IMR-90 (cell line): ENCODE results near the gene ZNF76. TPM values are rescaled to one million over a fixed set of nuclear protein-coding genes. Genes with fewer than 3 reads are reported as not detected.

Experiments
- ATAC-seq: fragments of 200-7000 bp; cut with Tn5 transposase; 2 replicates; pipeline ENCODE4 v1.9.1; 2020; ENCODE audit warnings: low read depth, mild to moderate bottlenecking, moderate library complexity
- BruUV-seq: library from RNA; stranded (reverse); fragments of 400-500 nt; replicated peaks from 2 replicates; lab custom pipeline; 2021; lab: Mats Ljungman, UMichigan
- CTCF ChIA-PET: fragments of 300-600 bp; formaldehyde crosslinking; extraction: SDS; loops from one replicate; lab custom pipeline; 2021; ENCODE audit warnings: antibody characterized with exemption; lab: Yijun Ruan, JAX
- POLR2A ChIA-PET: fragments of 300-600 bp; sonication (Branson Sonifier 250); formaldehyde crosslinking; loops from one replicate; lab custom pipeline; 2022; ENCODE audit warnings: antibody characterized with exemption; ENCODE audit not compliant: unreplicated experiment; lab: Charles Lee
- DNase-seq: peaks from one replicate; pipeline ENCODE4 v3.0.0; 2013
- H2AFZ ChIP-seq: replicated peaks from 2 replicates; pipeline ENCODE3; 2013; ENCODE audit warnings: low read length, mild to moderate bottlenecking; ENCODE audit not compliant: poor library complexity
- H2AK5ac ChIP-seq: 2 replicates; pipeline ENCODE4 v1.6.1; 2013; ENCODE audit warnings: low read depth, low read length, inconsistent platforms
- H2AK9ac ChIP-seq: replicated peaks from 2 replicates; pipeline ENCODE3; 2013; ENCODE audit warnings: mild to moderate bottlenecking, low read depth, low read length, moderate library complexity; ENCODE audit not compliant: poor library complexity
- H2BK120ac ChIP-seq: 2 replicates; pipeline ENCODE4 v1.6.1; 2013; ENCODE audit warnings: low read depth, low read length, inconsistent platforms
- H2BK15ac ChIP-seq: 3 replicates; pipeline ENCODE4 v1.6.1; 2013; ENCODE audit warnings: low read depth, low read length, inconsistent platforms
- H2BK20ac ChIP-seq: 2 replicates; pipeline ENCODE4 v1.6.1; 2013; ENCODE audit warnings: low read depth, mild to moderate bottlenecking, inconsistent platforms, low read length, moderate library complexity
- H2BK5ac ChIP-seq: 2 replicates; pipeline ENCODE4 v1.6.1; 2013; ENCODE audit warnings: mild to moderate bottlenecking, low read depth, low read length, inconsistent platforms; ENCODE audit not compliant: poor library complexity, severe bottlenecking
- H3K14ac ChIP-seq: replicated peaks from 2 replicates; pipeline ENCODE4 v1.6.1; 2013; ENCODE audit warnings: low read depth, low read length, inconsistent platforms
- H3K18ac ChIP-seq: 2 replicates; pipeline ENCODE4 v1.6.1; 2013; ENCODE audit warnings: low read depth, low read length, control low read depth
- H3K23ac ChIP-seq: 2 replicates; pipeline ENCODE4 v1.6.1; 2013; ENCODE audit warnings: low read depth, low read length, inconsistent platforms
- H3K27ac ChIP-seq: 2 replicates; pipeline ENCODE4 v1.5.1; 2013; ENCODE audit warnings: mild to moderate bottlenecking, control low read depth, low read length; ENCODE audit not compliant: insufficient read depth
- H3K27me3 ChIP-seq: 2 replicates; pipeline ENCODE4 v1.6.1; 2013; ENCODE audit warnings: low read length; ENCODE audit not compliant: control insufficient read depth, insufficient read depth
- H3K36me3 ChIP-seq: 2 replicates; pipeline ENCODE4 v1.6.1; 2013; ENCODE audit warnings: low read length, mixed read lengths; ENCODE audit not compliant: control insufficient read depth, insufficient read depth
- H3K4ac ChIP-seq: 2 replicates; pipeline ENCODE4 v1.6.1; 2013; ENCODE audit warnings: low read depth, low read length, inconsistent platforms
- H3K4me1 ChIP-seq: 2 replicates; pipeline ENCODE4 v1.6.1; 2013; ENCODE audit warnings: low read length, mixed read lengths; ENCODE audit not compliant: control insufficient read depth, insufficient read depth
- H3K4me2 ChIP-seq: 2 replicates; pipeline ENCODE4 v1.6.1; 2013; ENCODE audit warnings: low read depth, mild to moderate bottlenecking, control low read depth, low read length, moderate library complexity
- H3K4me3 ChIP-seq: 2 replicates; pipeline ENCODE4 v1.5.1; 2013; ENCODE audit warnings: low read depth, mild to moderate bottlenecking, control low read depth, low read length, moderate library complexity; ENCODE audit not compliant: insufficient read depth
- H3K56ac ChIP-seq: 2 replicates; pipeline ENCODE4 v1.6.1; 2013; ENCODE audit warnings: low read length, inconsistent platforms; ENCODE audit not compliant: insufficient read depth; ENCODE audit errors: extremely low read depth
- H3K79me1 ChIP-seq, 2 experiments: 2 replicates each; pipeline ENCODE4 v1.6.1; 2013; ENCODE audit warnings: low read length in 2 of 2, inconsistent platforms in 1 of 2, low read depth in 1 of 2
- H3K9ac ChIP-seq: 2 replicates; pipeline ENCODE4 v1.6.1; 2013; ENCODE audit warnings: low read depth, low read length, control low read depth
- H3K9me1 ChIP-seq: 2 replicates; pipeline ENCODE4 v1.6.1; 2013; ENCODE audit warnings: low read length, inconsistent platforms; ENCODE audit not compliant: insufficient read depth
- H3K9me3 ChIP-seq: 2 replicates; pipeline ENCODE4 v1.6.1; 2013; ENCODE audit warnings: low read length; ENCODE audit not compliant: control insufficient read depth, insufficient read depth
- H4K20me1 ChIP-seq: 2 replicates; pipeline ENCODE4 v1.6.1; 2013; ENCODE audit warnings: low read length, inconsistent platforms; ENCODE audit not compliant: insufficient read depth
- H4K5ac ChIP-seq: 2 replicates; pipeline ENCODE4 v1.6.1; 2013; ENCODE audit warnings: mild to moderate bottlenecking, low read depth, low read length, control low read depth
- H4K8ac ChIP-seq, 2 experiments: 2 replicates each; pipeline ENCODE4 v1.6.1; 2013; ENCODE audit warnings: low read depth in 2 of 2, low read length in 2 of 2, control low read depth in 1 of 2, inconsistent platforms in 1 of 2
- H4K91ac ChIP-seq: 2 replicates; pipeline ENCODE4 v1.6.1; 2013; ENCODE audit warnings: low read depth, low read length, inconsistent platforms; ENCODE audit not compliant: insufficient read depth
- BHLHE40 ChIP-seq: fragments of 150-350 bp; IDR thresholded peaks from 2 replicates; pipeline ENCODE4 v1.6.1; 2016; ENCODE audit warnings: mild to moderate bottlenecking, low read depth, low read length
- CEBPB ChIP-seq: IDR thresholded peaks from 2 replicates; pipeline ENCODE4 v1.6.1; 2012; ENCODE audit warnings: low read depth, low read length, improper control_type of control experiment
- CHD1 ChIP-seq: IDR thresholded peaks from 2 replicates; pipeline ENCODE4 v1.6.1; 2012; ENCODE audit warnings: low read depth, low read length, improper control_type of control experiment
- CTCF ChIP-seq: conservative IDR thresholded peaks from 2 replicates; pipeline ENCODE4 v1.5.1; 2012; ENCODE audit warnings: mild to moderate bottlenecking, low read depth, low read length, improper control_type of control experiment
- ELK1 ChIP-seq: fragments of 150-350 bp; IDR thresholded peaks from 2 replicates; pipeline ENCODE4 v1.6.1; 2016; ENCODE audit warnings: low read depth, mild to moderate bottlenecking, low read length, moderate library complexity, borderline replicate concordance
- FOS ChIP-seq: fragments of 150-350 bp; IDR thresholded peaks from 2 replicates; pipeline ENCODE4 v1.6.1; 2016; ENCODE audit warnings: low read depth, low read length
- MAFK ChIP-seq: IDR thresholded peaks from 2 replicates; pipeline ENCODE4 v1.6.1; 2012; ENCODE audit warnings: low read depth, low read length, improper control_type of control experiment
- MAZ ChIP-seq: IDR thresholded peaks from 2 replicates; pipeline ENCODE4 v1.6.1; 2012; ENCODE audit warnings: low read depth, mild to moderate bottlenecking, low read length, improper control_type of control experiment, moderate library complexity, borderline replicate concordance
- MXI1 ChIP-seq: IDR thresholded peaks from 2 replicates; pipeline ENCODE4 v1.6.1; 2012; ENCODE audit warnings: low read depth, mild to moderate bottlenecking, low read length, moderate library complexity, borderline replicate concordance
- NFE2L2 ChIP-seq: fragments of 150-350 bp; IDR thresholded peaks from 2 replicates; pipeline ENCODE4 v1.6.1; 2016; ENCODE audit warnings: low read depth, mild to moderate bottlenecking, low read length
- POLR2A ChIP-seq: IDR thresholded peaks from 2 replicates; pipeline ENCODE4 v1.6.1; 2012; ENCODE audit warnings: mild to moderate bottlenecking, low read depth, low read length
- RAD21 ChIP-seq: IDR thresholded peaks from 2 replicates; pipeline ENCODE4 v1.6.1; 2012; ENCODE audit warnings: low read length, improper control_type of control experiment
- RCOR1 ChIP-seq: IDR thresholded peaks from 2 replicates; pipeline ENCODE4 v1.6.1; 2012; ENCODE audit warnings: mild to moderate bottlenecking, low read length, improper control_type of control experiment; ENCODE audit not compliant: insufficient replicate concordance
- RFX5 ChIP-seq: IDR thresholded peaks from 2 replicates; pipeline ENCODE4 v1.8.0; 2012; ENCODE audit warnings: low read depth, mild to moderate bottlenecking, low read length, moderate library complexity
- SMC3 ChIP-seq: fragments of 150-350 bp; IDR thresholded peaks from 2 replicates; pipeline ENCODE4 v1.6.1; 2016; ENCODE audit warnings: low read depth, mild to moderate bottlenecking, antibody characterized with exemption, low read length, moderate library complexity
- USF2 ChIP-seq: fragments of 150-350 bp; IDR thresholded peaks from 2 replicates; pipeline ENCODE4 v1.6.1; 2017; ENCODE audit warnings: mild to moderate bottlenecking, antibody characterized with exemption, low read length, low read depth
- WGBS, 2 experiments: methylation state at CpG; one replicate each; pipeline versions ENCODE4 v1.1.5 to v1.1.7; 2013; ENCODE audit warnings: missing lambda C conversion rate in 2 of 2; ENCODE audit not compliant: insufficient read length in 1 of 2; ENCODE audit errors: extremely low coverage in 2 of 2; 5-methylcytosine and 5-hydroxymethylcytosine counted together
- dilution Hi-C: fragments of 300-500 bp; cut with HindIII; formaldehyde crosslinking; loops from one replicate; pipeline ENCODE4 v1.14.3; 2018; ENCODE audit warnings: low sequenced_read_pairs; ENCODE audit not compliant: unreplicated experiment
- in situ Hi-C: fragments of 300-500 bp; cut with MboI; formaldehyde crosslinking; loops from 3 replicates; pipeline ENCODE4 v1.14.3; 2019; ENCODE audit warnings: low sequenced_read_pairs, inconsistent platforms, mixed read lengths
- intact Hi-C: fragments of 100-400 bp; cut with micrococcal nuclease; formaldehyde crosslinking; loops from 2 replicates; pipeline ENCODE4 v1.10.0; 2022
- polyA plus RNA-seq, 3 experiments: library from polyadenylated mRNA; depleted of rRNA; stranded (reverse); fragments of >200 nt; gene quantifications; 2 replicates each; pipeline ENCODE4 v1.2.3, GENCODE V29; 2012; ENCODE audit warnings: low replicate concordance in 1 of 3
- total RNA-seq: library from RNA; depleted of rRNA; stranded (reverse); fragments of >200 nt; gene quantifications from 2 replicates; pipeline ENCODE4 v1.2.3, GENCODE V29; 2012

Gene ZNF76
- total and polyA plus RNA-seq, 2 of the 4 experiments (the other 2 are of a cell fraction): 19.9 to 21.1 TPM

- no peaks in the 10 kb centered on the region; the same call in 1 of the 2 replicates for H4K20me1 ChIP-seq
These were observed 11.8 kb upstream of the ZNF76 start for GRCh38 chr6:35247642-35248231.

More at GRCh38 chr6:35247642-35248231, 11.8 kb upstream of the ZNF76 start:
- intact Hi-C loops (no loop called here), in situ Hi-C loops (no loop called here), dilution Hi-C loops (no loop called here)
- Histone ChIP-seq H3K14ac (no peak overlapping the region), H2AK5ac (0 out of 2 replicates have a peak overlapping the region, but pooled peaks have one; percentile 54), H2AFZ (no peak overlapping the region), H3K23ac (no peak overlapping the region), H2BK15ac (0 out of 3 replicates have a peak overlapping the region, but pooled peaks have one; percentile 1), H2BK5ac (no peak overlapping the region), H4K5ac (no peak overlapping the region), H3K36me3 (peaks cover 28% of the 10 kb centered on the region; the same call in 1 of the 2 replicates), H3K9ac (no peak overlapping the region), H3K56ac (no peak overlapping the region), H3K27me3 (no peaks in the 10 kb centered on the region), H2BK20ac (no peak overlapping the region), H3K4ac (no peak overlapping the region), H3K4me3 (no peak overlapping the region), H4K91ac (no peak overlapping the region), H4K8ac (0 out of 4 replicates have a peak overlapping the region, but pooled peaks of 1 of the 2 experiments have one; percentile 59), H3K18ac (no peak overlapping the region), H3K4me1 (peaks cover 2% of the 10 kb centered on the region; the same call in 1 of the 2 replicates), H2AK9ac (no peak overlapping the region), H3K9me3 (no peaks in the 10 kb centered on the region), H3K4me2 (no peak overlapping the region), H3K9me1 (peaks cover 18% of the 10 kb centered on the region), H3K79me1 (peaks cover 20 to 64% of the 10 kb centered on the region in 2 experiments; a peak in 3 of 4 replicates), H2BK120ac (0 out of 2 replicates have a peak overlapping the region, but pooled peaks have one; percentile 54), H3K27ac (no peak overlapping the region)
- BruUV-seq: no TSS peak
- DNase-seq (no peak), ATAC-seq (peak; percentile 41)
- CTCF ChIA-PET: no interaction called here
- WGBS, 2 experiments: no CpG with 5 or more reads among the region's 2 CpGs
- TF ChIP-seq MAFK (no peak), MAZ (no peak), CEBPB (no peak), RCOR1 (no peak), RFX5 (no peak), FOS (no peak), NFE2L2 (no peak), MXI1 (no peak), SMC3 (no peak), RAD21 (no peak), CTCF (no peak), ELK1 (no peak), POLR2A (no peak), BHLHE40 (no peak), CHD1 (no peak), USF2 (no peak)
- POLR2A ChIA-PET: no interaction called here
